Left ventricle myocardium inferior (tissue), 1 donor: ENCODE measurements around the gene KIF1C. TPM values are rescaled to one million over a fixed set of nuclear protein-coding genes. Genes with fewer than 3 reads are reported as not detected.

ENCODE experiments used
- DNase-seq: peaks from one replicate; pipeline ENCODE4 v3.0.0-alpha.2; 2020
- H3K27ac ChIP-seq: fragments of 200-600 bp; replicated peaks from 2 replicates; pipeline ENCODE4 v1.8.0; 2021
- H3K27me3 ChIP-seq: fragments of 200-600 bp; 2 replicates; pipeline ENCODE4 v1.8.0; 2021; ENCODE audit warnings: low read depth
- H3K36me3 ChIP-seq: fragments of 200-600 bp; 2 replicates; pipeline ENCODE4 v1.8.0; 2021
- H3K4me1 ChIP-seq: fragments of 200-600 bp; 2 replicates; pipeline ENCODE4 v1.8.0; 2021
- H3K4me3 ChIP-seq: fragments of 200-600 bp; 2 replicates; pipeline ENCODE4 v1.8.0; 2021; ENCODE audit warnings: mild to moderate bottlenecking, moderate library complexity
- H3K9me3 ChIP-seq: fragments of 200-600 bp; replicated peaks from 2 replicates; pipeline ENCODE4 v1.8.0; 2021
- intact Hi-C: fragments of 100-400 bp; cut with micrococcal nuclease; formaldehyde crosslinking; loops from one replicate; pipeline ENCODE4 v1.11.0; 2022
- microRNA-seq: library from miRNA; unstranded; fragments of <30 nt; microRNA quantifications from one replicate; pipeline ENCODE4 v1.2.0, GENCODE V29; 2020
- total RNA-seq: library from RNA; stranded (reverse); fragmentation: NEBNext Ultra II Directional; extraction: Animal tissue kit (Norgen Biotek cat#: 25700); gene quantifications from one replicate; pipeline ENCODE4 v1.2.1, GENCODE V29; 2021
- TF ChIP-seq, protein P1 (sequence below): fragments of 200-600 bp; IDR thresholded peaks from 2 replicates; pipeline ENCODE4 v1.8.0; 2021; ENCODE audit warnings: antibody characterized with exemption, mild to moderate bottlenecking, borderline replicate concordance
- donor health status: DM: no; HTN: yes; CAD: no; lungs with severe emphysema.

KIF1C gene
- total RNA-seq, 1 donor from 2014 or later: 686 TPM

DNA sequence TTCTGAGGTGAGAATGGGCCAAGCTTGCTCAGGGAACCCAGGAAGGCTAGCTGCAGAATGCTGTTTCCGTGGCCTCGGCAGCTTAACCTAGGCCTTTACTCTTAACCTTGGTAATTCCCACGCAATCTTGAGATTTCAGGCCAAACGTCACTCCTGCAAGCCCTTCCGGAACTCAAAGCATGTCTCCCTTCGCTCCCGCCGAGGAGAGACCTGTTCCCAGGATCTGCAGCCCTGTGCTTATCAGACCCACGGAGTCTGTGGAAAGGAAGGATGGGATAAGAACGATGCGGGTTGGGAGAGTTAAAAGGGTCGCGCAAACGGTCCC, 80.0 kb downstream of the KIF1C start:
- no peak for DNase-seq
- Histone ChIP-seq H3K9me3 (peaks cover 3% of the 10 kb centered on the region), H3K4me3 (peak overlapping the region; percentile 99), H3K27me3 (peaks cover 10% of the 10 kb centered on the region), H3K36me3 (peaks cover 4% of the 10 kb centered on the region), H3K4me1 (peaks cover 40% of the 10 kb centered on the region), H3K27ac (peak overlapping the region; percentile 94)
- intact Hi-C loops: no loop called here
- TF ChIP-seq, protein P1, sequence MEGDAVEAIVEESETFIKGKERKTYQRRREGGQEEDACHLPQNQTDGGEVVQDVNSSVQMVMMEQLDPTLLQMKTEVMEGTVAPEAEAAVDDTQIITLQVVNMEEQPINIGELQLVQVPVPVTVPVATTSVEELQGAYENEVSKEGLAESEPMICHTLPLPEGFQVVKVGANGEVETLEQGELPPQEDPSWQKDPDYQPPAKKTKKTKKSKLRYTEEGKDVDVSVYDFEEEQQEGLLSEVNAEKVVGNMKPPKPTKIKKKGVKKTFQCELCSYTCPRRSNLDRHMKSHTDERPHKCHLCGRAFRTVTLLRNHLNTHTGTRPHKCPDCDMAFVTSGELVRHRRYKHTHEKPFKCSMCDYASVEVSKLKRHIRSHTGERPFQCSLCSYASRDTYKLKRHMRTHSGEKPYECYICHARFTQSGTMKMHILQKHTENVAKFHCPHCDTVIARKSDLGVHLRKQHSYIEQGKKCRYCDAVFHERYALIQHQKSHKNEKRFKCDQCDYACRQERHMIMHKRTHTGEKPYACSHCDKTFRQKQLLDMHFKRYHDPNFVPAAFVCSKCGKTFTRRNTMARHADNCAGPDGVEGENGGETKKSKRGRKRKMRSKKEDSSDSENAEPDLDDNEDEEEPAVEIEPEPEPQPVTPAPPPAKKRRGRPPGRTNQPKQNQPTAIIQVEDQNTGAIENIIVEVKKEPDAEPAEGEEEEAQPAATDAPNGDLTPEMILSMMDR: no peak

Small RNAs within 50 kb of the gene (microRNA-seq; reads per million reads assigned to microRNA genes)
- gene MIR6864: not detected
- gene MIR6865: not detected

Other genes starting within 250 kb of the KIF1C start
- gene TM4SF5, start 226.1 kb upstream of the KIF1C start, total RNA-seq: not detected
- 0.63 TPM for gene VMO1, start 211.6 kb upstream of the KIF1C start, total RNA-seq
- gene GLTPD2, start 209.0 kb upstream of the KIF1C start, total RNA-seq: not detected
- gene PSMB6, start 201.8 kb upstream of the KIF1C start, total RNA-seq: 183 TPM
- gene PLD2, start 190.8 kb upstream of the KIF1C start, total RNA-seq: 11.2 TPM
- 50.9 TPM for gene MINK1, start 164.6 kb upstream of the KIF1C start, total RNA-seq
- gene C17orf107, start 98.4 kb upstream of the KIF1C start, total RNA-seq: 0.80 TPM
- 1.5 TPM for gene CHRNE, start 94.9 kb upstream of the KIF1C start, total RNA-seq
- 0.22 TPM for gene GP1BA, start 65.7 kb upstream of the KIF1C start, total RNA-seq
- gene SLC25A11, start 57.9 kb upstream of the KIF1C start, total RNA-seq: 219 TPM
- 90.7 TPM for gene RNF167, start 57.7 kb upstream of the KIF1C start, total RNA-seq
- 182 TPM for gene PFN1, start 49.4 kb upstream of the KIF1C start, total RNA-seq
- 827 TPM for gene ENO3, start 46.8 kb upstream of the KIF1C start, total RNA-seq
- 158 TPM for gene SPAG7, start 30.1 kb upstream of the KIF1C start, total RNA-seq
- 33.8 TPM for gene CAMTA2, start 10.3 kb upstream of the KIF1C start, total RNA-seq
- gene INCA1, start 428 bp upstream of the KIF1C start, total RNA-seq: 3.1 TPM
- gene SLC52A1, start 37.5 kb downstream of the KIF1C start, total RNA-seq: not detected
- 11.0 TPM for gene ZFP3, start 80.5 kb downstream of the KIF1C start, total RNA-seq
- gene ZNF232, start 113.9 kb downstream of the KIF1C start, total RNA-seq: 4.1 TPM
- gene USP6, start 118.1 kb downstream of the KIF1C start, total RNA-seq: 0.05 TPM
- gene ZNF594, start 193.9 kb downstream of the KIF1C start, total RNA-seq: 7.7 TPM
- 0.74 TPM for gene SCIMP, start 236.9 kb downstream of the KIF1C start, total RNA-seq